ENCODE data around the gene RAB6A. TPM values are rescaled to one million over a fixed set of nuclear protein-coding genes. Genes with fewer than 3 reads are reported as not detected.

RAB6A gene
- total RNA-seq, 1 experiment from 2014 or later: 105 TPM

DNA sequence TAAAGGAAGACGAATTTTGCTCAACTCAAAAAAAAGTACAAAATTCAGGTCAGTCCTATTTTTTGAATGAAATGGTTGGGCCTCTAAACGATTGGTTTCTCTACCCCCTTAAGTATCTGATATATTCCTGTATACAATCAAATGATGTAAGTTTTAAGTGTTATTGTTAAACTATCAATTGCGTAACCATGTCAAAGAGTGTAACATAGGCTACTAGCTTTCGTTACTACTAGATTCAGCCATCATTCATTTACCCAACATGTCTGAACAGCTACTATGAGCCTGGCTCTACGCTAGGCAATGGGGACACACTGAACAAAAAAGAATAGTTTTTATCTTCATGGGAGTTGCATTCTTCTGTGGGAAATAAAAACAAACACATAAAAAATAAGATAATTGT, 3.3 kb downstream of the RAB6A start:
- Histone ChIP-seq H3K27me3 (replicated peaks; ENCODE audit: insufficient read depth, low read depth, low read length, poor library complexity) (no peaks in the 10 kb centered on the region), H3K4me1 (ENCODE audit: insufficient read depth, low read length, poor library complexity, severe bottlenecking) (peaks cover 16% of the 10 kb centered on the region), H3K27ac (ENCODE audit: low read depth, low read length, poor library complexity, severe bottlenecking) (no peak overlapping the region), H3K9me3 (ENCODE audit: low read depth, low read length, poor library complexity, severe bottlenecking) (no peaks in the 10 kb centered on the region), H3K4me3 (ENCODE audit: low read depth, low read length, poor library complexity, severe bottlenecking) (no peak overlapping the region), H3K36me3 (ENCODE audit: insufficient read depth, low read length, poor library complexity, severe bottlenecking) (no peaks in the 10 kb centered on the region)
- POLR2A ChIA-PET (ENCODE audit: low non-redundant PET): no interaction called here
- BruUV-seq (replicated peaks): no TSS peak
- CTCF ChIA-PET: no interaction called here
- TF ChIP-seq, protein P1, sequence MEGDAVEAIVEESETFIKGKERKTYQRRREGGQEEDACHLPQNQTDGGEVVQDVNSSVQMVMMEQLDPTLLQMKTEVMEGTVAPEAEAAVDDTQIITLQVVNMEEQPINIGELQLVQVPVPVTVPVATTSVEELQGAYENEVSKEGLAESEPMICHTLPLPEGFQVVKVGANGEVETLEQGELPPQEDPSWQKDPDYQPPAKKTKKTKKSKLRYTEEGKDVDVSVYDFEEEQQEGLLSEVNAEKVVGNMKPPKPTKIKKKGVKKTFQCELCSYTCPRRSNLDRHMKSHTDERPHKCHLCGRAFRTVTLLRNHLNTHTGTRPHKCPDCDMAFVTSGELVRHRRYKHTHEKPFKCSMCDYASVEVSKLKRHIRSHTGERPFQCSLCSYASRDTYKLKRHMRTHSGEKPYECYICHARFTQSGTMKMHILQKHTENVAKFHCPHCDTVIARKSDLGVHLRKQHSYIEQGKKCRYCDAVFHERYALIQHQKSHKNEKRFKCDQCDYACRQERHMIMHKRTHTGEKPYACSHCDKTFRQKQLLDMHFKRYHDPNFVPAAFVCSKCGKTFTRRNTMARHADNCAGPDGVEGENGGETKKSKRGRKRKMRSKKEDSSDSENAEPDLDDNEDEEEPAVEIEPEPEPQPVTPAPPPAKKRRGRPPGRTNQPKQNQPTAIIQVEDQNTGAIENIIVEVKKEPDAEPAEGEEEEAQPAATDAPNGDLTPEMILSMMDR (conservative IDR thresholded peaks at IDR 0.05; ENCODE audit: low read depth, low read length): no peak
- TF ChIP-seq EZH2 (IDR thresholded peaks at IDR 0.05; ENCODE audit: borderline replicate concordance, low read depth, low read length, poor library complexity, severe bottlenecking): no peak
- no peak for DNase-seq (ENCODE audit: low spot score)
- intact Hi-C loops (cut with micrococcal nuclease; ENCODE audit: unreplicated experiment): no loop called here

DNA sequence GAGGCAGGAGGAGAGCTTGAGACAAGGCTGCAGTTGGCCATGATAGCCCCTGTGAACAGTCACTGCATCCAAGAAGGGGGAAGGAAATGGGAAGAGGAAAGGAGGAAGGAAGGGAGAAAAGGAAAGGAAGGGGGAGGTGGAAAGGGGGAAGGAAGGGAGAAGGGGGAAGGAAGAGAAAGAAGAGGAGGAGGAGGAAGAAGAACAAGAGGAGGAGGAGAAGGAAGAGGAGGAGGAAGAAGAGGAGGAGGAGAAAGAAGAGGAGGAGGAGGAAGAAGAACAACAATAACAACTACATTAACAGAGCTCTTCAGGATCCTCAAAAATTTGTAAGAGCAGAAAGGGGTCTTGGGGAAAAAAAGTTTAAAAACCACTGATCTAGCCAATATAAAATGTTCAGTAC, 5.2 kb downstream of the RAB6A start:
- CTCF ChIA-PET: interaction anchor here (0.6 kb wide), 1 partner anchor 36 kb away, joined by 3 read pairs; no protein-coding TSS in a partner anchor

GRCh38 chr11:73753938-73754337, 6.9 kb downstream of the RAB6A start:
- no peak overlapping the region for H3K4me3 ChIP-seq (ENCODE audit: low read depth, low read length, poor library complexity, severe bottlenecking)
- DNase-seq (ENCODE audit: low spot score): no peak
- H3K27me3 ChIP-seq (replicated peaks; ENCODE audit: insufficient read depth, low read depth, low read length, poor library complexity): no peaks in the 10 kb centered on the region
- intact Hi-C loops (cut with micrococcal nuclease; ENCODE audit: unreplicated experiment): no loop called here
- BruUV-seq (replicated peaks): no TSS peak
- ChIA-PET CTCF (no interaction called here), POLR2A (ENCODE audit: low non-redundant PET) (no interaction called here)
- H3K9me3 ChIP-seq (ENCODE audit: low read depth, low read length, poor library complexity, severe bottlenecking): no peaks in the 10 kb centered on the region
- no peak overlapping the region for H3K27ac ChIP-seq (ENCODE audit: low read depth, low read length, poor library complexity, severe bottlenecking)
- TF ChIP-seq EZH2 (IDR thresholded peaks at IDR 0.05; ENCODE audit: borderline replicate concordance, low read depth, low read length, poor library complexity, severe bottlenecking): no peak
- TF ChIP-seq, protein P1 (conservative IDR thresholded peaks at IDR 0.05; ENCODE audit: low read depth, low read length): no peak
- no peaks in the 10 kb centered on the region for H3K36me3 ChIP-seq (ENCODE audit: insufficient read depth, low read length, poor library complexity, severe bottlenecking)
- peaks cover 16% of the 10 kb centered on the region for H3K4me1 ChIP-seq (ENCODE audit: insufficient read depth, low read length, poor library complexity, severe bottlenecking)

More for the DNA sequence above, 5.2 kb downstream of the RAB6A start:
- Histone ChIP-seq H3K9me3 (ENCODE audit: low read depth, low read length, poor library complexity, severe bottlenecking) (no peaks in the 10 kb centered on the region), H3K4me3 (ENCODE audit: low read depth, low read length, poor library complexity, severe bottlenecking) (no peak overlapping the region), H3K27me3 (replicated peaks; ENCODE audit: insufficient read depth, low read depth, low read length, poor library complexity) (no peaks in the 10 kb centered on the region), H3K4me1 (ENCODE audit: insufficient read depth, low read length, poor library complexity, severe bottlenecking) (peaks cover 16% of the 10 kb centered on the region), H3K27ac (ENCODE audit: low read depth, low read length, poor library complexity, severe bottlenecking) (no peak overlapping the region), H3K36me3 (ENCODE audit: insufficient read depth, low read length, poor library complexity, severe bottlenecking) (no peaks in the 10 kb centered on the region)
- POLR2A ChIA-PET (ENCODE audit: low non-redundant PET): no interaction called here
- no TSS peak for BruUV-seq (replicated peaks)
- no peak for TF ChIP-seq EZH2 (IDR thresholded peaks at IDR 0.05; ENCODE audit: borderline replicate concordance, low read depth, low read length, poor library complexity, severe bottlenecking)
- TF ChIP-seq, protein P1 (conservative IDR thresholded peaks at IDR 0.05; ENCODE audit: low read depth, low read length): no peak
- no peak for DNase-seq (ENCODE audit: low spot score)
- intact Hi-C loops (cut with micrococcal nuclease; ENCODE audit: unreplicated experiment): no loop called here

Data from A673 (cell line).